Progenitor cell of endocrine pancreas (in vitro differentiated cells): ENCODE results near the gene SLC35E2B. TPM values are rescaled to one million over a fixed set of nuclear protein-coding genes. Genes with fewer than 3 reads are reported as not detected.

Experiments used
- DNase-seq: peaks from one replicate; pipeline ENCODE4 v3.0.0; 2021; ENCODE audit warnings: low spot score; ENCODE audit not compliant: unreplicated experiment
- H3K27ac Mint-ChIP-seq: 2 replicates; pipeline ENCODE4 v1.8.0; 2021; ENCODE audit warnings: mild to moderate bottlenecking, moderate library complexity, mixed read lengths
- H3K27me3 Mint-ChIP-seq: 2 replicates; pipeline ENCODE4 v1.8.0; 2021; ENCODE audit warnings: mixed read lengths
- H3K36me3 Mint-ChIP-seq: 2 replicates; pipeline ENCODE4 v1.8.0; 2022; ENCODE audit warnings: mixed read lengths; ENCODE audit not compliant: insufficient read depth
- H3K4me1 Mint-ChIP-seq: 2 replicates; pipeline ENCODE4 v1.8.0; 2021; ENCODE audit warnings: low read depth, mixed read lengths
- H3K4me3 Mint-ChIP-seq: 2 replicates; pipeline ENCODE4 v1.8.0; 2021; ENCODE audit warnings: low read depth, mild to moderate bottlenecking, moderate library complexity, mixed read lengths
- H3K9me3 Mint-ChIP-seq: 2 replicates; pipeline ENCODE4 v1.8.0; 2021; ENCODE audit warnings: low read depth, mixed read lengths
- CTCF ChIP-seq: fragments of 200-600 bp; sonication (generic); IDR thresholded peaks from one replicate; pipeline ENCODE4 v1.5.0; 2021; ENCODE audit warnings: antibody characterized with exemption, mild to moderate bottlenecking; ENCODE audit not compliant: unreplicated experiment
- total RNA-seq: library from RNA; stranded (reverse); gene quantifications from 2 replicates; pipeline ENCODE4 v1.2.1, GENCODE V29; 2021

The SLC35E2B gene
- total RNA-seq, 1 donor from 2014 or later: 123 TPM

GRCh38 chr1:1624443-1625403 lies 67.9 kb downstream of the SLC35E2B start:
- Mint-ChIP-seq H3K27me3 (no peaks in the 10 kb centered on the region), H3K36me3 (no peaks in the 10 kb centered on the region), H3K9me3 (no peaks in the 10 kb centered on the region), H3K4me3 (no peak overlapping the region), H3K27ac (no peak overlapping the region), H3K4me1 (no peaks in the 10 kb centered on the region)
- no peak for TF ChIP-seq CTCF
- no peak for DNase-seq

DNA sequence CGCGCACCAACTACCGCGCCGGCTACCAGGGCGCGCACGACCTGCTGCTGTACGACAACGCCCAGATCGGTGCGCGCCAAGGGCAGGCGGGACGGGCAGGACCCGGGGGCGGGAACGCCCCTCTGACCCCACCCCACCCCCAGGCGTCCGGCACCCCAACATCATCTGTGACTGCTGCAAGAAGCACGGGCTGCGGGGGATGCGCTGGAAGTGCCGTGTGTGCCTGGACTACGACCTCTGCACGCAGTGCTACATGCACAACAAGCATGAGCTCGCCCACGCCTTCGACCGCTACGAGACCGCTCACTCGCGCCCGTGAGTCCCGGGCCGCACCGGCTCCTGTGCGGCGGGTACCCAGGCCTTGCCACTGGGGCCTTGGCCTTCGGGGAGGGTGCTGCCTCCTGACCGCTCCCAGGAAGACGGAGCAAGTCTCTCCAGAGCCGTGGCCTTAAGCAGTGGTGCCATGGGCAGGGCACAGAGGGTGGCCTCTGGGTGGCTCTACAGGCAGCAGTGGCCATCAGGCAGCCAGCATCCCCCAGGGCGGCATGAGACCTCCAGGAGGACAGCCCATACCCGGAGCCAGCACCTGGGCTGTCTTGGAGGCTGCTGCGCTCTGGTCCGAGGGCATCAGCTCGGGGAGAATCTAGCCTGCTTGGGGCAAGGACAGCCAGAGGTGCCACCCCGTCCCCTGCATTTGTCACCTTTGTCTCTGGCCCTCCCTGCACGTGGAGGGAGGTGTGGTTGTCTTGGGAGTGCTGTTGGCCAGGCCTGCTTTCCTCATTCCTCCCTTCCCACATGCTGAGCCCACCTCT lies 68.8 kb downstream of the SLC35E2B start:
- Mint-ChIP-seq H3K4me1 (no peaks in the 10 kb centered on the region), H3K36me3 (no peaks in the 10 kb centered on the region)

DNA sequence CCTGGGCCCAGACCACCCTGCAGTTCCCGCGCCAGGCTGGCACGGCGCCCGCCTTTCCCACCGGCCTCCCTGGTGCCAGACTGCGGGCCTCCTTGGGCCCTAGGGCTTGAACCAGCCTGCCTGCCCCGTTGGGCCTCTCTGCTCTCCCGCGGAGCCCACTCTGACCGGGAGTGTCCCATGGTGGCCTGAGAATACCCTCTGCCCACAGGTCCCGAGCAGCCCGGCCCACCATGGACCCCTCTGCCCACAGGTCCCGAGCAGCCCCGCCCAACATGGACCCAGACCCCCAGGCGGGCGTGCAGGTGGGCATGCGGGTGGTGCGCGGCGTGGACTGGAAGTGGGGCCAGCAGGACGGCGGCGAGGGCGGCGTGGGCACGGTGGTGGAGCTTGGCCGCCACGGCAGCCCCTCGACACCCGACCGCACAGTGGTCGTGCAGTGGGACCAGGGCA lies 69.4 kb downstream of the SLC35E2B start:
- H3K27ac Mint-ChIP-seq: no peak overlapping the region
- H3K4me3 Mint-ChIP-seq: no peak overlapping the region
- H3K4me1 Mint-ChIP-seq: no peaks in the 10 kb centered on the region

More for the DNA sequence above, 68.8 kb downstream of the SLC35E2B start:
- Mint-ChIP-seq H3K4me3 (no peak overlapping the region), H3K27ac (no peak overlapping the region), H3K9me3 (no peaks in the 10 kb centered on the region), H3K27me3 (no peaks in the 10 kb centered on the region)
- TF ChIP-seq CTCF: no peak
- DNase-seq: no peak

GRCh38 chr1:1622788-1623094 lies 69.9 kb downstream of the SLC35E2B start:
- no peak for TF ChIP-seq CTCF
- no peaks in the 10 kb centered on the region for H3K36me3 Mint-ChIP-seq
- H3K27ac Mint-ChIP-seq: no peak overlapping the region
- no peaks in the 10 kb centered on the region for H3K4me1 Mint-ChIP-seq
- no peaks in the 10 kb centered on the region for H3K27me3 Mint-ChIP-seq
- no peak for DNase-seq
- no peak overlapping the region for H3K4me3 Mint-ChIP-seq
- H3K9me3 Mint-ChIP-seq: no peaks in the 10 kb centered on the region

More for the DNA sequence above, 69.4 kb downstream of the SLC35E2B start:
- Mint-ChIP-seq H3K36me3 (no peaks in the 10 kb centered on the region), H3K9me3 (no peaks in the 10 kb centered on the region), H3K27me3 (no peaks in the 10 kb centered on the region)
- no peak for TF ChIP-seq CTCF
- no peak for DNase-seq

GRCh38 chr1:1622010-1622787 lies 70.4 kb downstream of the SLC35E2B start:
- Mint-ChIP-seq H3K27me3 (no peaks in the 10 kb centered on the region), H3K9me3 (no peaks in the 10 kb centered on the region), H3K36me3 (peaks cover 2% of the 10 kb centered on the region), H3K27ac (no peak overlapping the region), H3K4me1 (peaks cover 1% of the 10 kb centered on the region), H3K4me3 (no peak overlapping the region)
- no peak for TF ChIP-seq CTCF
- no peak for DNase-seq
